HepG2 (cell line): Measurements from ENCODE around the gene SDC4. TPM values are rescaled to one million over a fixed set of nuclear protein-coding genes. Genes with fewer than 3 reads are reported as not detected.

Experiments used
- CEBPB ChIP-seq: IDR thresholded peaks from 2 replicates; pipeline ENCODE4 v1.6.1; 2011; ENCODE audit warnings: low read depth, low read length, improper control_type of control experiment, borderline replicate concordance
- HOXA5 ChIP-seq: sonication (generic); formaldehyde crosslinking; IDR thresholded peaks from 2 replicates; pipeline ENCODE4 v1.4.0; 2020; ENCODE audit warnings: missing genetic modification reagents
- HOXD1 ChIP-seq: sonication (generic); formaldehyde crosslinking; IDR thresholded peaks from 2 replicates; pipeline ENCODE4 v1.5.0; 2020; ENCODE audit warnings: missing genetic modification reagents
- KDM5B ChIP-seq: sonication (generic); formaldehyde crosslinking; IDR thresholded peaks from 2 replicates; pipeline ENCODE4 v1.4.0; 2020; ENCODE audit warnings: missing genetic modification reagents, mild to moderate bottlenecking, borderline replicate concordance
- KMT2A ChIP-seq: sonication (generic); formaldehyde crosslinking; IDR thresholded peaks from 2 replicates; pipeline ENCODE4 v1.4.0; 2020; ENCODE audit warnings: missing genetic modification reagents
- NR2F6 ChIP-seq, 2 experiments: IDR thresholded peaks; 2 replicates each; pipeline ENCODE4 v1.6.1; 2016; ENCODE audit warnings: antibody characterized with exemption in 1 of 2, mild to moderate bottlenecking in 1 of 2
- RNF2 ChIP-seq: fragments of 450-650 bp; conservative IDR thresholded peaks from 2 replicates; pipeline ENCODE4 v1.6.1; 2016; ENCODE audit warnings: low read depth
- SAP130 ChIP-seq: IDR thresholded peaks from 2 replicates; pipeline ENCODE4 v1.6.1; 2016; ENCODE audit warnings: low read depth
- TBX2 ChIP-seq: sonication (generic); formaldehyde crosslinking; IDR thresholded peaks from 2 replicates; pipeline ENCODE4 v1.5.0; 2020; ENCODE audit warnings: missing genetic modification reagents, mild to moderate bottlenecking, borderline replicate concordance
- ZBTB7B ChIP-seq: sonication (generic); formaldehyde crosslinking; IDR thresholded peaks from 2 replicates; pipeline ENCODE4 v1.4.0; 2020; ENCODE audit warnings: missing genetic modification reagents
- ZFY ChIP-seq: sonication (generic); formaldehyde crosslinking; IDR thresholded peaks from 2 replicates; pipeline ENCODE4 v1.4.0; 2020; ENCODE audit warnings: missing genetic modification reagents
- ZMAT3 ChIP-seq: sonication (generic); formaldehyde crosslinking; conservative IDR thresholded peaks from 2 replicates; pipeline ENCODE4 v1.7.0; 2021; ENCODE audit warnings: missing genetic modification reagents
- ZMYM2 ChIP-seq: sonication (generic); formaldehyde crosslinking; IDR thresholded peaks from 2 replicates; pipeline ENCODE4 v1.8.0; 2022; ENCODE audit warnings: mild to moderate bottlenecking, missing genetic modification reagents
- ZNF256 ChIP-seq: sonication (generic); formaldehyde crosslinking; conservative IDR thresholded peaks from 2 replicates; pipeline ENCODE4 v1.4.0; 2020; ENCODE audit warnings: missing genetic modification reagents
- ZNF883 ChIP-seq: sonication (generic); formaldehyde crosslinking; IDR thresholded peaks from 2 replicates; pipeline ENCODE4 v1.5.1; 2020; ENCODE audit warnings: mild to moderate bottlenecking, missing genetic modification reagents; ENCODE audit errors: not compliant biosample characterization
- polyA plus RNA-seq, 8 experiments: library from polyadenylated mRNA; depleted of rRNA in 3 of 8; stranded (reverse) in 7 of 8; unstranded in 1 of 8; fragments of >200 nt; fragmentation: Illumina TruSeq in 4 of 8; extraction: Trizol in 4 of 8; gene quantifications; 2 replicates each; pipeline versions ENCODE4 v1.2.1 to v1.2.3, GENCODE V29; 2011 to 2016; ENCODE audit warnings: low read depth in 4 of 8, missing spikeins in 1 of 8, mixed read lengths in 1 of 8; ENCODE audit not compliant: insufficient read depth in 1 of 8
- total RNA-seq, 5 experiments: library from RNA; depleted of rRNA; stranded (reverse); fragments of >200 nt; fragmentation: Illumina TruSeq; extraction: Trizol; gene quantifications; 2 replicates each; pipeline ENCODE4 v1.2.3, GENCODE V29; 2016; ENCODE audit warnings: low read depth in 1 of 5
- TF ChIP-seq, protein P1 (sequence below): sonication (generic); formaldehyde crosslinking; conservative IDR thresholded peaks from 2 replicates; pipeline ENCODE4 v1.4.0; 2020; ENCODE audit warnings: mild to moderate bottlenecking, missing genetic modification reagents, moderate library complexity
- TF ChIP-seq, protein P2 (sequence below): sonication (generic); formaldehyde crosslinking; conservative IDR thresholded peaks from 2 replicates; pipeline ENCODE4 v1.4.0; 2020; ENCODE audit warnings: missing genetic modification reagents
- TF ChIP-seq, protein P3 (sequence below), 2 experiments: sonication (generic) in 1 of 2; formaldehyde crosslinking in 1 of 2; IDR thresholded peaks; 2 replicates each; pipeline versions ENCODE4 v1.6.1 to v1.9.0; 2014 to 2022; ENCODE audit warnings: antibody characterized with exemption in 1 of 2, borderline replicate concordance in 1 of 2, inconsistent platforms in 1 of 2, low read depth in 1 of 2, missing genetic modification reagents in 1 of 2

Gene SDC4
- total and polyA plus RNA-seq, 2 of the 13 experiments (the other 11 are each of a cell fraction or from before 2014, with no cell fraction given), result 49.0 to 65.1 TPM

DNA sequence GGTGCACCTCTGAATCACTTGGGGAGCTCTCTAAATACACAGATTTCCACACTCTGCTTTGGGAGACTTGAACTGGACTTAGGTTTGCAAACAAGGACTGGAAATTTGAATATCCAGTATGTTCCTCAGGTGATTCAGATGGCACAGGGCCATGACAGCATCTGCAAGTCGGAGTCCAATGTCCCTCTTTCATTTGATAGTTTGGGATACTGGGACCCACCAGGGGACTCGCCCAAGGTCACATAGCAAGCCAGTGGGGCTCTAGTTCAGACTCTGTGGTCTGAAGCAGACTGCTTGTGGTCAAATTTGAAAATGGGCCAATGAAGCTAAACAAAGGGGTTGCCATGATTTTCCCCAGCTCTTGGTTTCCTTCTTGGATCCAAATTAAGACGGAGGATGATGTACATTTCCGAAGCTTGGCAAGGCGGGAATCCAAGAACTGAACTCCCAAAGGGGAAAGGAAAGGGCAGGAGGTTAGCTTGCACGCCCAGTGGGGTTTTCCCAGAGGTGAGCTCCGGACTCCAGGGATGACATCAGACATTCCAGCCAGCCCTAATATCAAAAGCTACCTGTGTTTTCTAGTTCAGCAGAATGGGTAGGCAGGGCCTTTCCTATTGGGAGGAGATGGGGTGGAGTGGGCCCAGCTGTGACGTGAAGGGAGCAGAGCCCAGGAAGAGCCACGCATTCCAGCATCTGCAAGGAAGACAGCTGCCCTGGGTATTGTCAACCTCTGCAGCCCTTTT is 11.4 kb upstream of the SDC4 start (continued):
- no peak; the same call in 1 of the 2 replicates for TF ChIP-seq NR2F6 (IDR thresholded peaks at IDR 0.05)
- TF ChIP-seq NR2F6 (CRISPR knock-in tag; IDR thresholded peaks at IDR 0.05), result peak; percentile 70
- TF ChIP-seq, protein P1, sequence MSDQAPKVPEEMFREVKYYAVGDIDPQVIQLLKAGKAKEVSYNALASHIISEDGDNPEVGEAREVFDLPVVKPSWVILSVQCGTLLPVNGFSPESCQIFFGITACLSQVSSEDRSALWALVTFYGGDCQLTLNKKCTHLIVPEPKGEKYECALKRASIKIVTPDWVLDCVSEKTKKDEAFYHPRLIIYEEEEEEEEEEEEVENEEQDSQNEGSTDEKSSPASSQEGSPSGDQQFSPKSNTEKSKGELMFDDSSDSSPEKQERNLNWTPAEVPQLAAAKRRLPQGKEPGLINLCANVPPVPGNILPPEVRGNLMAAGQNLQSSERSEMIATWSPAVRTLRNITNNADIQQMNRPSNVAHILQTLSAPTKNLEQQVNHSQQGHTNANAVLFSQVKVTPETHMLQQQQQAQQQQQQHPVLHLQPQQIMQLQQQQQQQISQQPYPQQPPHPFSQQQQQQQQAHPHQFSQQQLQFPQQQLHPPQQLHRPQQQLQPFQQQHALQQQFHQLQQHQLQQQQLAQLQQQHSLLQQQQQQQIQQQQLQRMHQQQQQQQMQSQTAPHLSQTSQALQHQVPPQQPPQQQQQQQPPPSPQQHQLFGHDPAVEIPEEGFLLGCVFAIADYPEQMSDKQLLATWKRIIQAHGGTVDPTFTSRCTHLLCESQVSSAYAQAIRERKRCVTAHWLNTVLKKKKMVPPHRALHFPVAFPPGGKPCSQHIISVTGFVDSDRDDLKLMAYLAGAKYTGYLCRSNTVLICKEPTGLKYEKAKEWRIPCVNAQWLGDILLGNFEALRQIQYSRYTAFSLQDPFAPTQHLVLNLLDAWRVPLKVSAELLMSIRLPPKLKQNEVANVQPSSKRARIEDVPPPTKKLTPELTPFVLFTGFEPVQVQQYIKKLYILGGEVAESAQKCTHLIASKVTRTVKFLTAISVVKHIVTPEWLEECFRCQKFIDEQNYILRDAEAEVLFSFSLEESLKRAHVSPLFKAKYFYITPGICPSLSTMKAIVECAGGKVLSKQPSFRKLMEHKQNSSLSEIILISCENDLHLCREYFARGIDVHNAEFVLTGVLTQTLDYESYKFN, result peak; percentile 68
- no peak; the same call in 1 of the 2 replicates for TF ChIP-seq ZNF256
- peak; percentile 61; the same call in 1 of the 2 replicates for TF ChIP-seq TBX2 (CRISPR knock-in tag)
- peak; percentile 55 for TF ChIP-seq HOXA5
- peak; percentile 23 for TF ChIP-seq ZNF883 (CRISPR knock-in tag)
- TF ChIP-seq KDM5B (CRISPR knock-in tag), result peak; percentile 57; the same call in 1 of the 2 replicates
- 0 out of 2 replicates have a peak, but pooled peaks have one; percentile 25 for TF ChIP-seq RNF2
- no peak for TF ChIP-seq HOXD1 (CRISPR knock-in tag)
- TF ChIP-seq ZFY (CRISPR knock-in tag), result 0 out of 2 replicates have a peak, but pooled peaks have one; percentile 33
- 0 out of 2 replicates have a peak, but pooled peaks have one; percentile 16 for TF ChIP-seq ZMAT3 (CRISPR knock-in tag)
- TF ChIP-seq, protein P2, sequence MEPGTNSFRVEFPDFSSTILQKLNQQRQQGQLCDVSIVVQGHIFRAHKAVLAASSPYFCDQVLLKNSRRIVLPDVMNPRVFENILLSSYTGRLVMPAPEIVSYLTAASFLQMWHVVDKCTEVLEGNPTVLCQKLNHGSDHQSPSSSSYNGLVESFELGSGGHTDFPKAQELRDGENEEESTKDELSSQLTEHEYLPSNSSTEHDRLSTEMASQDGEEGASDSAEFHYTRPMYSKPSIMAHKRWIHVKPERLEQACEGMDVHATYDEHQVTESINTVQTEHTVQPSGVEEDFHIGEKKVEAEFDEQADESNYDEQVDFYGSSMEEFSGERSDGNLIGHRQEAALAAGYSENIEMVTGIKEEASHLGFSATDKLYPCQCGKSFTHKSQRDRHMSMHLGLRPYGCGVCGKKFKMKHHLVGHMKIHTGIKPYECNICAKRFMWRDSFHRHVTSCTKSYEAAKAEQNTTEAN (CRISPR knock-in tag), result 0 out of 2 replicates have a peak, but pooled peaks have one; percentile 33
- TF ChIP-seq CEBPB, result 0 out of 2 replicates have a peak, but pooled peaks have one; percentile 8
- TF ChIP-seq SAP130 (CRISPR knock-in tag), result peak; percentile 63; the same call in 1 of the 2 replicates
- TF ChIP-seq KMT2A (CRISPR knock-in tag), result 0 out of 2 replicates have a peak, but pooled peaks have one; percentile 23
- peak; percentile 7; the same call in 1 of the 2 replicates for TF ChIP-seq ZMYM2 (CRISPR knock-in tag)
- TF ChIP-seq, protein P3, sequence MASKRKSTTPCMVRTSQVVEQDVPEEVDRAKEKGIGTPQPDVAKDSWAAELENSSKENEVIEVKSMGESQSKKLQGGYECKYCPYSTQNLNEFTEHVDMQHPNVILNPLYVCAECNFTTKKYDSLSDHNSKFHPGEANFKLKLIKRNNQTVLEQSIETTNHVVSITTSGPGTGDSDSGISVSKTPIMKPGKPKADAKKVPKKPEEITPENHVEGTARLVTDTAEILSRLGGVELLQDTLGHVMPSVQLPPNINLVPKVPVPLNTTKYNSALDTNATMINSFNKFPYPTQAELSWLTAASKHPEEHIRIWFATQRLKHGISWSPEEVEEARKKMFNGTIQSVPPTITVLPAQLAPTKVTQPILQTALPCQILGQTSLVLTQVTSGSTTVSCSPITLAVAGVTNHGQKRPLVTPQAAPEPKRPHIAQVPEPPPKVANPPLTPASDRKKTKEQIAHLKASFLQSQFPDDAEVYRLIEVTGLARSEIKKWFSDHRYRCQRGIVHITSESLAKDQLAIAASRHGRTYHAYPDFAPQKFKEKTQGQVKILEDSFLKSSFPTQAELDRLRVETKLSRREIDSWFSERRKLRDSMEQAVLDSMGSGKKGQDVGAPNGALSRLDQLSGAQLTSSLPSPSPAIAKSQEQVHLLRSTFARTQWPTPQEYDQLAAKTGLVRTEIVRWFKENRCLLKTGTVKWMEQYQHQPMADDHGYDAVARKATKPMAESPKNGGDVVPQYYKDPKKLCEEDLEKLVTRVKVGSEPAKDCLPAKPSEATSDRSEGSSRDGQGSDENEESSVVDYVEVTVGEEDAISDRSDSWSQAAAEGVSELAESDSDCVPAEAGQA (IDR thresholded peaks at IDR 0.05; ENCODE audit: low read depth), result peak; percentile 23; the same call in 1 of the 2 replicates
- TF ChIP-seq, protein P3 (CRISPR knock-in tag; IDR thresholded peaks at IDR 0.05; ENCODE audit: borderline replicate concordance), result 0 out of 2 replicates have a peak, but pooled peaks have one; percentile 82
- TF ChIP-seq ZBTB7B (CRISPR knock-in tag), result peak; percentile 1; the same call in 1 of the 2 replicates
